Endothelial cell of umbilical vein (primary cell): Measurements from ENCODE around the gene NCF4. TPM values are rescaled to one million over a fixed set of nuclear protein-coding genes. Genes with fewer than 3 reads are reported as not detected.

Experiments
- BruUV-seq: library from RNA; stranded (reverse); fragments of 400-500 nt; replicated peaks from 2 replicates; lab custom pipeline; 2021; lab: Mats Ljungman, UMichigan
- CTCF ChIA-PET: fragments of 300-600, 350-600 bp; sonication (Branson Sonifier 250); formaldehyde crosslinking; loops from one replicate; lab custom pipeline; 2021; ENCODE audit warnings: antibody characterized with exemption, inconsistent platforms; lab: Charles Lee
- POLR2A ChIA-PET: fragments of 300-600, 350-600 bp; sonication (Branson Sonifier 250); formaldehyde crosslinking; loops from one replicate; lab custom pipeline; 2021; ENCODE audit warnings: antibody characterized with exemption, inconsistent platforms; lab: Charles Lee
- DNase-seq: peaks from one replicate; pipeline ENCODE4 v3.0.0-alpha.2; 2011; ENCODE audit warnings: low read depth, low spot score
- FAIRE-seq: peaks from 2 replicates; lab custom pipeline; 2011; peaks lifted over from hg19 to GRCh38; lab: Jason Lieb, UNC
- H2AFZ ChIP-seq: 2 replicates; pipeline ENCODE4 v1.6.0; 2012; ENCODE audit warnings: low read depth, low read length, control low read depth, inconsistent platforms
- H3K27ac ChIP-seq: 2 replicates; pipeline ENCODE4 v1.5.1; 2011; ENCODE audit warnings: low read depth, mild to moderate bottlenecking, control low read depth, low read length, moderate library complexity; ENCODE audit not compliant: insufficient read depth
- H3K27me3 ChIP-seq, 2 experiments: 2 replicates each; pipeline versions ENCODE4 v1.6.0 to v1.6.1; 2011; ENCODE audit warnings: low read length in 2 of 2, mixed read lengths in 1 of 2; ENCODE audit not compliant: control insufficient read depth in 2 of 2, insufficient read depth in 2 of 2
- H3K36me3 ChIP-seq, 2 experiments: 2 replicates in 1 of 2; 3 replicates in 1 of 2; pipeline ENCODE4 v1.5.1; 2011; ENCODE audit warnings: low read length in 2 of 2, mild to moderate bottlenecking in 1 of 2, moderate library complexity in 1 of 2; ENCODE audit not compliant: control insufficient read depth in 2 of 2, insufficient read depth in 2 of 2; ENCODE audit errors: extremely low read depth in 1 of 2
- H3K4me1 ChIP-seq: 3 replicates; pipeline ENCODE4 v1.5.1; 2011; ENCODE audit warnings: mild to moderate bottlenecking, low read length; ENCODE audit not compliant: control insufficient read depth, insufficient read depth; ENCODE audit errors: extremely low read depth
- H3K4me2 ChIP-seq: 2 replicates; pipeline ENCODE4 v1.6.1; 2011; ENCODE audit warnings: low read length, control low read depth, mixed read lengths; ENCODE audit not compliant: insufficient read depth
- H3K4me3 ChIP-seq, 3 experiments: fragments of 200-600 bp in 1 of 3; sonication (generic), shearing (Covaris generic) in 1 of 3; replicated peaks in 1 of 3; 2 replicates each; pipeline ENCODE4 v1.5.1; 2011 to 2016; ENCODE audit warnings: control low read depth in 3 of 3, low read length in 3 of 3, mild to moderate bottlenecking in 2 of 3, inconsistent platforms in 1 of 3, low read depth in 1 of 3, moderate library complexity in 1 of 3; ENCODE audit not compliant: insufficient read depth in 1 of 3
- H3K79me2 ChIP-seq: 2 replicates; pipeline ENCODE4 v1.6.0; 2012; ENCODE audit warnings: low read length, inconsistent platforms; ENCODE audit not compliant: control insufficient read depth, insufficient read depth
- H3K9ac ChIP-seq: replicated peaks from 2 replicates; pipeline ENCODE3; 2011; ENCODE audit warnings: low read length, control low read depth; ENCODE audit not compliant: insufficient read depth; ENCODE audit errors: extremely low read depth
- H3K9me1 ChIP-seq: replicated peaks from 3 replicates; pipeline ENCODE4 v1.6.0; 2011; ENCODE audit warnings: mild to moderate bottlenecking, low read length; ENCODE audit not compliant: control insufficient read depth, insufficient read depth; ENCODE audit errors: extremely low read depth
- H3K9me3 ChIP-seq: replicated peaks from 2 replicates; pipeline ENCODE4 v1.5.1; 2012; ENCODE audit warnings: low read length, inconsistent platforms; ENCODE audit not compliant: control insufficient read depth, insufficient read depth
- H4K20me1 ChIP-seq: replicated peaks from 2 replicates; pipeline ENCODE3; 2011; ENCODE audit warnings: mild to moderate bottlenecking, low read length; ENCODE audit not compliant: control insufficient read depth, insufficient read depth; ENCODE audit errors: extremely low read depth
- CTCF ChIP-seq, 2 donors: IDR thresholded peaks; 1 replicate in 1 of 2; 2 replicates in 1 of 2; pipeline ENCODE4 v1.5.1; 2011; ENCODE audit warnings: low read length in 2 of 2, mild to moderate bottlenecking in 2 of 2, moderate library complexity in 2 of 2, control low read depth in 1 of 2, inconsistent platforms in 1 of 2, low read depth in 1 of 2; ENCODE audit not compliant: insufficient read depth in 1 of 2; ENCODE audit errors: extremely low read depth in 1 of 2
- EZH2 ChIP-seq: IDR thresholded peaks from 2 replicates; pipeline ENCODE4 v1.6.1; 2012; ENCODE audit warnings: borderline replicate concordance, low read depth, mild to moderate bottlenecking, moderate library complexity, low read length, inconsistent platforms; ENCODE audit not compliant: severe bottlenecking
- FOS ChIP-seq: IDR thresholded peaks from 2 replicates; pipeline ENCODE4 v1.6.1; 2011; ENCODE audit warnings: mild to moderate bottlenecking, low read length, moderate library complexity, borderline replicate concordance; ENCODE audit not compliant: insufficient read depth
- GATA2 ChIP-seq: IDR thresholded peaks from 2 replicates; pipeline ENCODE4 v1.7.0; 2011; ENCODE audit warnings: low read depth, mild to moderate bottlenecking, moderate library complexity, mixed read lengths, low read length; ENCODE audit not compliant: insufficient read length, insufficient read depth
- JUN ChIP-seq: IDR thresholded peaks from 2 replicates; pipeline ENCODE4 v1.6.1; 2011; ENCODE audit warnings: borderline replicate concordance, low read depth; ENCODE audit not compliant: insufficient read length, insufficient read depth
- MAX ChIP-seq: IDR thresholded peaks from 2 replicates; pipeline ENCODE4 v1.6.1; 2011; ENCODE audit not compliant: insufficient read depth, insufficient read length
- MYC ChIP-seq: IDR thresholded peaks from one replicate; pipeline ENCODE4 v1.6.1; 2011; ENCODE audit warnings: mild to moderate bottlenecking, low read depth, low read length
- POLR2A ChIP-seq: IDR thresholded peaks from 2 replicates; pipeline ENCODE4 v1.6.1; 2012; ENCODE audit warnings: low read depth, mild to moderate bottlenecking, control low read depth, low read length
- POLR2AphosphoS5 ChIP-seq: IDR thresholded peaks from 2 replicates; pipeline ENCODE4 v1.6.1; 2012; ENCODE audit warnings: low read depth, mild to moderate bottlenecking, control low read depth, low read length, moderate library complexity; ENCODE audit not compliant: insufficient read depth
- dilution Hi-C: fragments of 300-500 bp; cut with MboI; formaldehyde crosslinking; loops from one replicate; pipeline ENCODE4 v1.15.0; 2019; ENCODE audit warnings: low sequenced_read_pairs; ENCODE audit not compliant: extremely low pct_ligation_motif_present
- intact Hi-C: fragments of 100-400 bp; cut with micrococcal nuclease; formaldehyde crosslinking; loops from one replicate; pipeline ENCODE4 v1.10.0; 2022
- polyA plus RNA-seq, 4 experiments: library from polyadenylated mRNA; depleted of rRNA in 3 of 4; stranded (reverse) in 3 of 4; unstranded in 1 of 4; fragments of >200 nt; gene quantifications; 2 replicates each; pipeline versions ENCODE4 v1.2.1 to v1.2.3, GENCODE V29; 2011 to 2012; ENCODE audit warnings: missing spikeins in 1 of 4
- total RNA-seq: library from RNA; stranded (reverse); gene quantifications from 2 replicates; pipeline ENCODE4 v1.2.3, GENCODE V29; 2021

NCF4 gene
- total and polyA plus RNA-seq, 2 donors (not counting 3 experiments of a cell fraction or from before 2014, with no cell fraction given) = 0.07 TPM; not detected in 1

- Histone ChIP-seq H3K4me2 (no peak overlapping the region), H4K20me1 (no peaks in the 10 kb centered on the region), H3K4me3 (no peak overlapping the region), H3K79me2 (no peaks in the 10 kb centered on the region), H3K9ac (no peak overlapping the region), H3K9me3 (no peaks in the 10 kb centered on the region), H2AFZ (no peak overlapping the region), H3K36me3 (no peaks in the 10 kb centered on the region), H3K27me3 (peaks cover 44 to 46% of the 10 kb centered on the region in 2 experiments), H3K9me1 (no peaks in the 10 kb centered on the region), H3K4me1 (peaks cover 9% of the 10 kb centered on the region), H3K27ac (no peak overlapping the region)
- BruUV-seq = no TSS peak
- intact Hi-C loops (no loop called here), dilution Hi-C loops (no loop called here)
- no peak for DNase-seq
- POLR2A ChIA-PET = no interaction called here
- no peak for TF ChIP-seq POLR2AphosphoS5
- no peak for TF ChIP-seq EZH2
- TF ChIP-seq GATA2 = no peak
- no peak for TF ChIP-seq CTCF (IDR thresholded peaks at IDR 0.05; ENCODE audit: extremely low read depth in 1 of 2, insufficient read depth in 1 of 2, low read depth in 1 of 2, low read length in 2 of 2)
- no peak for TF ChIP-seq FOS
- no peak for TF ChIP-seq JUN
- TF ChIP-seq MAX = no peak
- no peak for TF ChIP-seq MYC
- no peak for TF ChIP-seq POLR2A
- CTCF ChIA-PET = interaction anchor here (3.7 kb wide), 1 partner anchor 38 kb away, joined by 22 read pairs; no protein-coding TSS in a partner anchor
- no peak for FAIRE-seq
These were observed 41.7 kb upstream of the NCF4 start for GRCh38 chr22:36819112-36819511.
